Activated T-cell treated with anti-CD3 and anti-CD28 coated beads for 4 hours (primary cell): ENCODE data around the gene DIS3L2.

Experiments used
- DNase-seq: peaks from one replicate; pipeline ENCODE4 v3.0.0-alpha.2; 2020

DIS3L2 gene

GRCh38 chr2:232339121-232340081 is 377.9 kb downstream of the DIS3L2 start:
- DNase-seq = no peak

DNA sequence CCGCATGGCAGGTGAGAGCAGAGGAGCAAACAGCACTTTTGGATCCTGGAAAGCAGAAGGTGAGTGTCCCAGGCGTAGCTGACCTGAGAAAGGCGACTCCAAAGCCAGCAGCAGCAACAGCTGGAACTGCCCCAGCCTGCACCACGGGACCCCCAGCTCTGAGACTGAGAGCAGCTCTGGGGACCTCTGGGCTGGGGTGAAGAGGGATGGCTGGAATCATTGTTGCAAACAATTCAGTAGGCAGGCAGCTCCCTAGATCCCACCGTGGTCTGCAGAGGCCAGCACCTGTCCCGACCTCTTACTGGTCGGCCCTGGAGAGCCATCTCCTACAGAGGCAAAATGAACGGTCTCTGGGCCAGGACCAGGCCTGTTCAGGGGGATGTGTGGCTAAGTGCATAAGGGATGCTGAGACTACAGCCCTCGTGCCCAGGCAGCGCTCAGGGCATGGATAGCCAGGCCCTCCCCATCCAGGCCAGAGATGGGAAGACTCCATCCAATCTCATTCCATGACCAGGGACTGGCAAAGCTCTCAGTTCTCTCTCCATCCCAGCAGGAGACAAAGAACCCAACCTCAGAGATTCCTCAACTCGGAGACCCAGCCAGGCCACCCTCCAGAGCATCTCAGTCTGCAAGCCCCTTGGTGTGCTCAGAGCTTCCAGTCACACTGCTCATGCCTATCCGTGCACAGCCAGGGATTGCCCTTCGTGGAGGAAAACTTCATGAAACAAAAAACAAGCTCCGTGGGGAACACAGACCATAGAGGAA is 378.8 kb downstream of the DIS3L2 start:
- no peak for DNase-seq

- DNase-seq = no peak
Measured at GRCh38 chr2:232341061-232341738, 379.7 kb downstream of the DIS3L2 start.

- DNase-seq = no peak
Measured at GRCh38 chr2:232341739-232342126, 380.2 kb downstream of the DIS3L2 start.

GRCh38 chr2:232342635-232343565 is 381.4 kb downstream of the DIS3L2 start:
- no peak for DNase-seq

DNA sequence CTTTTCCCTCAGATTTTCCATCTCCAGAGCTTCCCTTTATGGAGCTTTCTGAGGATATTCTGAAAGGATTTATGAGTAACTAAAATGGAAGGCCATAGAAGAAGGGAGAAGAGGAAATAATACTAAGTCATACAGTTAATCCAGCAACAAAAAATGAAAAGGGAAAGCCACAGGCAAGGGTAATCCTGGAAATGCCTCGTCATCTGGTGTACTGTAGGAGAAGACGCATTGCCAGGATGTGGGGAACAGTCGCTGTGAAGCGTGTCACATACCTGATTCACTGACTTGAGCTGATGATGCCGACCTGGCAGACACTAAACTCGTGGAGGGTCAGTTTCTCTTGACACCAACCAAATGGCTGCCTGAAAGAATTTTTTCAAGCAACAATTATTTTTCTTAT is 382.3 kb downstream of the DIS3L2 start:
- DNase-seq = no peak

- DNase-seq = no peak
Measured at GRCh38 chr2:232345251-232345650, 383.7 kb downstream of the DIS3L2 start.

DNA sequence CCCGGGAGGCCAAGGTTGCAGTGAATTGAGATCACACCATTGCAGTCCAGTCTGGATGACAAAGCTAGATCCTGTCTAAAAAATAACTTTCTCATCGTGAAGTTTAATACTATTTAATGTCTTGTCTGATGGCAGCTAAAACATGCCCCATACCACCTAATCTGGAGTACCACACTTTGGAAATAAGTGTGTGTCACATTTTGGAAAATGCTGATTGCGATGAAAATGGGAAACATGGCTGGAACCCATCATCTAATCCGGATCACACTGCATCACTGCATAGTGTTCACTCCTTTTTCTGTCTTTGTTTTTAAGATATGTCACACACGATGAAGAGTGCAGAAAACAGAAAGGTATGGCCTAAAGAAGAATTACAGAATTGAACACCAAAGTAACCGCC is 385.9 kb downstream of the DIS3L2 start:
- no peak for DNase-seq

GRCh38 chr2:232348936-232349335 is 387.4 kb downstream of the DIS3L2 start:
- DNase-seq = no peak

DNA sequence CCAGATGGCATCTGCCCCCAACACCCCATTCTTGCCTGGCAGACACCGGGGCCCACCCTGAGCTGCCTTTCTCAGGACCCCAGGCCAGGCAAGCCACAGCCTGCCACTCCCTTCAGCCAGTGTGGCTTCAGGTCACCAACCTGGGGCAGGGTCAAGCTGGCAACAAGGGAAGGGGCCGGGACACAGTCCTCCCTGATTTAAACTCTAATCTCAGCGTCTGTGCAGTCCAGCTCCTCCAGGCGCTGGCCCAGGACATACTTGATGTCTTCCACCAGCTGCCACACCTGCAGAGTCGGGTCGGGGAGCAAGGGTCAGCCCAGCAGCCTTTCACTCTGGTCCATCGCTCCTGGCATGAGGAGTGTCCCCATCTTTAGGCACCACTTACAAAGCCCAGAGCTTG is 388.0 kb downstream of the DIS3L2 start:
- DNase-seq = no peak

GRCh38 chr2:232349946-232350635 is 388.6 kb downstream of the DIS3L2 start:
- no peak for DNase-seq

- DNase-seq = no peak
Measured at GRCh38 chr2:232350804-232351685, 389.5 kb downstream of the DIS3L2 start.

GRCh38 chr2:232351686-232352510 is 390.4 kb downstream of the DIS3L2 start:
- DNase-seq = no peak

DNA sequence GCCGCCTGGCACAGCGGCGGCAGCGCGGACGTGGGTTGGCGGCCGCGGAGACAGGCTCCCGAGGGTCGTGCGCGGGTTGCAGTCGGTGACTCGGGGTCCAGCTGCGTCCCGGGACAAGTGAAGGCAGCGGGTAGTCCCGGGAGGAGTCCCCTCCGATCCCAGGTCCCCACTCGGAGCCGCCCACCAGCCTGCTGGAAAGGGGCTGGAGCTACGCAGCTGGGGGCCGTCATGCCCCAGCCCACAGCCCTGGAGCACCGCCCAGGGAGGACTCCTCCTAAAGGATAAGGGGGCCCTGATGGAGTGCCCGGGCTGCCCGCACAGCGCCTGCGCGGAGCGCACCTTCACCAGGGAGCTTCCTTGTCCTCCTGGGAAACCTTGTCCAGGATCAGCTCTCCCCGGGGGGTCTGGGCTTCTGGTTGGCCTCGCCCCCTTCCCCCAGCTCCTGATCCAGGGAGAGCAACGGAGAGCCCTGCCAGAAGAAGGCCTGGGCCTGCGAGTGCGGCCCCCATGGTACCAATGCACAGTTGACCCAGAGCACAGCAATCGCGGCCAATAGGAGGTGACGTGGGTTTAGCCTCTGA is 391.1 kb downstream of the DIS3L2 start:
- DNase-seq = no peak

DNA sequence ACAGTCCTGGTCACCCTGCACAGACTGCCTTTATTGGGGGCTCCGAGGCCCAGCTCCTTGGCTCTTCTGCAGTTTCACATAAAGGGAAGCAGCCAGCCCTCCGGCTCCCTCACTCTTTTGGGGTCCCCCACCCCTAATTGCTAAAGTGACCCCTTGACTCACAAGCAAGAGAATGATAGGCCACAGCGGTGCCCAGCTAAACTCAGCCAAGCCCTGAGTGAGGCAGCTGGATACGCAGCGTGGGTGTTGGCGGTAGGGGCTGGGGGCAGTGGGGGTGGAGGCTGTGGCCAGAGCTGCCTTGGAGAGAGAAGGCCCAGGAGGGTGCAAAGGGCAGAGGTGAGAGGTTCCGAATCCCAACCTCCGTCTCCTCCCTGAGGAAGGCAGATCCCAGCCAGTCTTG is 391.6 kb downstream of the DIS3L2 start:
- no peak for DNase-seq

DNA sequence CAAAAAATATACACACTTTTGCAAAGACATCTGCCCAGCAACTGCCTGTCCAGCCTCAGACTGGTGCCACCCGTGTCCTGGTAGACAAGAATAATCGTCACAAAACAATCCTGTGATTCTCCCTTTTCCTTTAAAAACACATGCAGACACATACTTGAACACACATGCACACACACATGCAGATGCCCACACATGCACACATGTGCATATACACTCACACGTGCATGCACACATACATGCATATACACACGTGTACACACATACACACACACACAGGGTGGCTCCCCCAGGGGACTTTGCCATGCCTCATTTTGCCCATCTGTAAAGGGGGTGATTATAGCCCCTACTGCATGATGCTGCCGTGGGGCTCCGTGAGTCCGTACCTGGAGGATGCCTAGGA is 392.1 kb downstream of the DIS3L2 start:
- no peak for DNase-seq

DNA sequence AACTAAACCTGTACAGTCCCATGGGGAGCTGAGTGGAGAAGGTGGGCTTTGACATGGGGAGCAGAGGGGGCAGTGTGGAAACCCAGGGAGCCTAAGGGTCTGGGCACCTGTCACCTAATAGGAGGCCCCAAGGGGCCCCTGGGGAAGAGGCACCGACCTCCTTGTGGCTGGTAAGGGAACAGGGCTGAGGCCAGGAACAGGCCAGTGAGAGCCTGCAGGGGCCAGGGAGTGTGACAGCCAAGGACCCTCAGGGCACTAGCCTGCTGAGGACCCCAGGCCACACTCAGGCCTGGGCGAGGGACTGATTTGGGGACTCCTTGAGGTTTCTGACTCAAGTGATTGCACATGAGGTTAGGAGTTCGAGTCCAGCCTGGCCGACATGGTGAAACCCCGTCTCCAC is 392.6 kb downstream of the DIS3L2 start:
- DNase-seq = no peak

GRCh38 chr2:232361646-232362045 is 400.1 kb downstream of the DIS3L2 start:
- DNase-seq = no peak

DNA sequence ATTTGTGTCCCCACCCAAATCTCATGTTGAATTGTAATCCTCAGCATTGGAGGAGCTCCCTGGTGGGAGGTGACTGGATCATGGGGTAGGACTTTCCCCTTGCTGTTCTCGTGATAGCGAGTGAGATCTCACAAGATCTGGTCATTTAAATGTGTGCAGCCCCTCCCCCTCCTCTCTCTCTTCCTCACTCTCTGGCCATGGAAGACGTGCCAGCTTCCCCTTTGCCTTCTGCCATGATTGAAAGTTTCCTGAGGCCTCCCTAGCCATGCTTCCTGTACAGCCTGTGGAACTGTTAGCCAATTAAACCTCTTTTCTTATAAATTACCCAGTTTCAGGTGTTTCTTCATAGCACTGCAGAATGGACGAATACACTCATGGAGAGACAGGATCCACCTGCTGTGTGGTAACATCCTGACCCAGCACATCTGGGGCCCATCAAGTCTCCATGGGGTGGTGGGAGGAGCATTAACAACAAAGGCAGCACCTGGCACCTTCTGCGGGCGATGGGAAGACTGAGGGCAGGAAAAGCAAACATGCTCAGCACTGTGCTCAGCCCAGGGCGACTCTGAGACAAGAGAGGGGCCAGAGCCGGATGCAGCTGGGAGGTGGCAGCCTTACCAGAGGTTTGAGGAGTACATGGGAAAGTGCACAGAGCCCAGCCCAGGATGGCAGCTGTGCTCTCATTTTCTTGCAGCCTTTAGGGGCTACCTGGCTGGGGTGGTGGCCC is 400.8 kb downstream of the DIS3L2 start:
- no peak for DNase-seq
